Chondrocyte (in vitro differentiated cells): ENCODE data around the gene PIGV. TPM values are rescaled to one million over a fixed set of nuclear protein-coding genes. Genes with fewer than 3 reads are reported as not detected.
"Not testable (repeated sequence)": the region's sequence is repeated elsewhere in the genome, so short reads cannot be mapped to it uniquely, and the experiment has no call there.

Source experiments
- DNase-seq: peaks from one replicate; pipeline ENCODE4 v3.0.0; 2021; ENCODE audit warnings: mixed read lengths, low spot score
- H3K27ac Mint-ChIP-seq: one replicate; pipeline ENCODE4 v1.8.0; 2021; ENCODE audit warnings: mild to moderate bottlenecking, moderate library complexity, mixed read lengths; ENCODE audit not compliant: unreplicated experiment
- H3K27me3 Mint-ChIP-seq: 2 replicates; pipeline ENCODE4 v1.8.0; 2021; ENCODE audit warnings: low read depth, mixed read lengths
- H3K36me3 Mint-ChIP-seq: 2 replicates; pipeline ENCODE4 v1.8.0; 2021; ENCODE audit warnings: low read depth, mixed read lengths
- H3K4me1 Mint-ChIP-seq: 2 replicates; pipeline ENCODE4 v1.8.0; 2021; ENCODE audit warnings: low read depth, mild to moderate bottlenecking, mixed read lengths
- H3K4me3 Mint-ChIP-seq: one replicate; pipeline ENCODE4 v1.8.0; 2021; ENCODE audit warnings: mild to moderate bottlenecking, moderate library complexity, mixed read lengths; ENCODE audit not compliant: unreplicated experiment
- H3K9me3 Mint-ChIP-seq: 2 replicates; pipeline ENCODE4 v1.8.0; 2021; ENCODE audit warnings: low read depth, mixed read lengths
- CTCF ChIP-seq: fragments of 200-600 bp; sonication (generic); IDR thresholded peaks from 2 replicates; pipeline ENCODE4 v1.5.0; 2021; ENCODE audit warnings: antibody characterized with exemption, mild to moderate bottlenecking, moderate library complexity
- total RNA-seq: library from RNA; stranded (reverse); gene quantifications from 3 replicates; pipeline ENCODE4 v1.2.1, GENCODE V29; 2021

Gene PIGV
- total RNA-seq, 1 donor from 2014 or later: 12.4 TPM

- peaks cover 6% of the 10 kb centered on the region for H3K4me1 Mint-ChIP-seq
- peaks cover 10% of the 10 kb centered on the region for H3K36me3 Mint-ChIP-seq
- H3K9me3 Mint-ChIP-seq: no peaks in the 10 kb centered on the region
- H3K4me3 Mint-ChIP-seq: no peak overlapping the region
- H3K27ac Mint-ChIP-seq: no peak overlapping the region
- TF ChIP-seq CTCF: no peak
- DNase-seq: no peak
- H3K27me3 Mint-ChIP-seq: no peaks in the 10 kb centered on the region
These were observed 52.0 kb downstream of the PIGV start for GRCh38 chr1:26839779-26840178.

- Mint-ChIP-seq H3K9me3 (no peaks in the 10 kb centered on the region), H3K27me3 (no peaks in the 10 kb centered on the region), H3K27ac (no peak overlapping the region), H3K4me1 (peaks cover 15% of the 10 kb centered on the region), H3K4me3 (no peak overlapping the region), H3K36me3 (peaks cover 10% of the 10 kb centered on the region)
- TF ChIP-seq CTCF: no peak
- DNase-seq: no peak
These were observed 56.9 kb downstream of the PIGV start for GRCh38 chr1:26844424-26845196.

GRCh38 chr1:26847826-26848225, 60.1 kb downstream of the PIGV start:
- not testable (repeated sequence) for H3K27ac Mint-ChIP-seq, DNase-seq, H3K27me3 Mint-ChIP-seq, H3K9me3 Mint-ChIP-seq, H3K4me3 Mint-ChIP-seq
- H3K36me3 Mint-ChIP-seq: peaks cover 35% of the 10 kb centered on the region
- peaks cover 16% of the 10 kb centered on the region for H3K4me1 Mint-ChIP-seq

Other genes starting within 250 kb of the PIGV start
- gene ARID1A, start 91.9 kb upstream of the PIGV start, total RNA-seq: 56.1 to 59.5 TPM (median 57.2 TPM) in 3 replicates
- gene ZDHHC18, start 38.7 kb downstream of the PIGV start, total RNA-seq: 20.2 to 27.8 TPM (median 25.5 TPM) in 3 replicates
- gene SFN, start 75.2 kb downstream of the PIGV start, total RNA-seq: not detected in 3 replicates
- 19.8 to 22.0 TPM (median 21.7 TPM) in 3 replicates for gene GPN2, start 102.3 kb downstream of the PIGV start, total RNA-seq
- gene GPATCH3, start 112.5 kb downstream of the PIGV start, total RNA-seq: 13.7 to 14.1 TPM (median 13.7 TPM) in 3 replicates
- gene NR0B2, start 126.0 kb downstream of the PIGV start, total RNA-seq: not detected in 3 replicates
- gene NUDC, start 133.8 kb downstream of the PIGV start, total RNA-seq: 44.4 to 53.7 TPM (median 45.8 TPM) in 3 replicates
- not detected in 3 replicates for gene KDF1, start 172.5 kb downstream of the PIGV start, total RNA-seq
- 56.5 to 76.5 TPM (median 72.1 TPM) in 3 replicates for gene TRNP1, start 205.7 kb downstream of the PIGV start, total RNA-seq
- gene TENT5B, start 224.9 kb downstream of the PIGV start, total RNA-seq: 15.2 to 39.1 TPM (median 38.1 TPM) in 3 replicates